GM23338 (cell line): ENCODE measurements around the gene SLC66A2. TPM values are rescaled to one million over a fixed set of nuclear protein-coding genes. Genes with fewer than 3 reads are reported as not detected.

Source experiments
- ATAC-seq: fragments of 200-7000 bp; cut with Tn5 transposase; 3 replicates; pipeline ENCODE4 v1.9.1; 2020
- DNase-seq: peaks from one replicate; pipeline ENCODE4 v3.0.0-alpha.2; 2015; ENCODE audit warnings: low spot score
- H2AFZ ChIP-seq: fragments of 200-600 bp; sonication (generic); 2 replicates; pipeline ENCODE4 v1.8.0; 2016; ENCODE audit warnings: antibody characterized with exemption, mild to moderate bottlenecking, moderate library complexity
- H3F3A ChIP-seq: fragments of 200-600 bp; sonication (generic); replicated peaks from 2 replicates; pipeline ENCODE4 v1.8.0; 2017; ENCODE audit warnings: antibody characterized with exemption, mixed run types, low read depth
- H3K27ac ChIP-seq: fragments of 200-600 bp; sonication (generic); 2 replicates; pipeline ENCODE4 v1.6.1; 2016; ENCODE audit warnings: low read depth
- H3K27me3 ChIP-seq: fragments of 200-600 bp; sonication (generic); 2 replicates; pipeline ENCODE4 v1.8.0; 2016; ENCODE audit warnings: mild to moderate bottlenecking, mixed run types, moderate library complexity; ENCODE audit not compliant: insufficient read depth
- H3K36me3 ChIP-seq: fragments of 200-600 bp; sonication (generic); 2 replicates; pipeline ENCODE4 v1.8.0; 2016; ENCODE audit warnings: mild to moderate bottlenecking; ENCODE audit not compliant: insufficient read depth
- H3K4me1 ChIP-seq: fragments of 200-600 bp; sonication (generic); 2 replicates; pipeline ENCODE4 v1.8.0; 2016; ENCODE audit warnings: mild to moderate bottlenecking, moderate library complexity; ENCODE audit not compliant: insufficient read depth
- H3K4me2 ChIP-seq: fragments of 200-600 bp; sonication (generic); 2 replicates; pipeline ENCODE4 v1.7.1; 2017; ENCODE audit warnings: mixed run types
- H3K4me3 ChIP-seq: fragments of 200-600 bp; sonication (generic); 2 replicates; pipeline ENCODE4 v1.6.1; 2016; ENCODE audit warnings: mixed run types
- H3K79me2 ChIP-seq: fragments of 200-600 bp; sonication (generic); replicated peaks from 2 replicates; pipeline ENCODE4 v1.8.0; 2017; ENCODE audit warnings: mild to moderate bottlenecking; ENCODE audit not compliant: insufficient read depth
- H3K9me2 ChIP-seq: fragments of 200-600 bp; sonication (generic); 2 replicates; pipeline ENCODE4 v1.8.0; 2017; ENCODE audit not compliant: insufficient read depth
- H4K20me1 ChIP-seq: fragments of 200-600 bp; sonication (generic); replicated peaks from 2 replicates; pipeline ENCODE4 v1.8.0; 2017; ENCODE audit warnings: mild to moderate bottlenecking; ENCODE audit not compliant: insufficient read depth
- H3K27ac Mint-ChIP-seq: 2 replicates; pipeline ENCODE4 v1.8.0; 2020; ENCODE audit warnings: inconsistent platforms, mild to moderate bottlenecking, moderate library complexity, mixed read lengths
- H3K27me3 Mint-ChIP-seq: 3 replicates; pipeline ENCODE4 v1.8.0; 2022; ENCODE audit warnings: low read depth, mild to moderate bottlenecking, moderate library complexity, mixed read lengths, inconsistent platforms; ENCODE audit not compliant: insufficient read depth, poor library complexity
- H3K36me3 Mint-ChIP-seq: 3 replicates; pipeline ENCODE4 v1.8.0; 2021; ENCODE audit warnings: low read depth, mild to moderate bottlenecking, inconsistent platforms, moderate library complexity, mixed read lengths
- H3K4me1 Mint-ChIP-seq: 3 replicates; pipeline ENCODE4 v1.8.0; 2020; ENCODE audit warnings: mild to moderate bottlenecking, inconsistent platforms, mixed read lengths
- H3K4me3 Mint-ChIP-seq: 3 replicates; pipeline ENCODE4 v1.8.0; 2021; ENCODE audit warnings: moderate library complexity, mild to moderate bottlenecking, inconsistent platforms, mixed read lengths
- H3K9me3 Mint-ChIP-seq: 3 replicates; pipeline ENCODE4 v1.8.0; 2020; ENCODE audit warnings: moderate library complexity, mild to moderate bottlenecking, inconsistent platforms, mixed read lengths
- CREB1 ChIP-seq: fragments of 250-450 bp; sonication (Bioruptor Pico); IDR thresholded peaks from 2 replicates; pipeline ENCODE4 v1.5.0; 2020; ENCODE audit warnings: low read depth, mild to moderate bottlenecking, moderate library complexity
- EZH2 ChIP-seq: fragments of 200-600 bp; sonication (generic); IDR thresholded peaks from one replicate; pipeline ENCODE4 v1.8.0; 2017; ENCODE audit warnings: antibody characterized with exemption, mild to moderate bottlenecking, low read depth; ENCODE audit not compliant: unreplicated experiment
- EZH2phosphoT487 ChIP-seq: fragments of 200-600 bp; sonication (generic); IDR thresholded peaks from one replicate; pipeline ENCODE4 v1.8.1; 2018; ENCODE audit warnings: antibody characterized with exemption; ENCODE audit not compliant: unreplicated experiment
- JUNB ChIP-seq: IDR thresholded peaks from one replicate; pipeline ENCODE4 v1.6.1; 2016; ENCODE audit warnings: antibody characterized with exemption; ENCODE audit not compliant: unreplicated experiment
- NANOG ChIP-seq: IDR thresholded peaks from 2 replicates; pipeline ENCODE4 v1.6.1; 2016; ENCODE audit warnings: antibody characterized with exemption, borderline replicate concordance
- POLR2AphosphoS5 ChIP-seq: IDR thresholded peaks from 2 replicates; pipeline ENCODE4 v1.6.1; 2016; ENCODE audit warnings: antibody characterized with exemption, low read depth
- STAT1 ChIP-seq: IDR thresholded peaks from one replicate; pipeline ENCODE4 v1.6.1; 2016; ENCODE audit warnings: antibody characterized with exemption; ENCODE audit not compliant: unreplicated experiment
- ZNF114 ChIP-seq: fragments of 250-450 bp; sonication (Bioruptor Pico); IDR thresholded peaks from 2 replicates; pipeline ENCODE4 v1.5.0; 2020; ENCODE audit warnings: mild to moderate bottlenecking, moderate library complexity
- ZNF331 ChIP-seq: fragments of 250-450 bp; sonication (Bioruptor Pico); IDR thresholded peaks from 2 replicates; pipeline ENCODE4 v1.5.0; 2020; ENCODE audit warnings: low read depth, mild to moderate bottlenecking, moderate library complexity
- polyA plus RNA-seq: library from polyadenylated mRNA; unstranded; fragments of >200 nt; fragmentation: Nextera tagmentation; extraction: Ambion mirVana; gene quantifications from 2 replicates; pipeline ENCODE4 v1.2.1, GENCODE V29; 2016
- total RNA-seq: library from RNA; depleted of rRNA; stranded (reverse); fragments of >200 nt; shearing (Covaris generic); gene quantifications from 2 replicates; pipeline ENCODE4 v1.2.3, GENCODE V29; 2014
- TF ChIP-seq, protein P1 (sequence below): IDR thresholded peaks from 2 replicates; pipeline ENCODE4 v1.6.1; 2016; ENCODE audit warnings: antibody characterized with exemption
- TF ChIP-seq, protein P2 (sequence below), 2 experiments: fragments of 200-600 bp in 1 of 2; sonication (generic) in 1 of 2; conservative IDR thresholded peaks; 2 replicates each; pipeline versions ENCODE4 v1.5.1 to v1.6.1; 2016 to 2017; ENCODE audit warnings: antibody characterized with exemption in 2 of 2, low read depth in 2 of 2, mild to moderate bottlenecking in 2 of 2, moderate library complexity in 1 of 2
- TF ChIP-seq, protein P3 (sequence below): IDR thresholded peaks from one replicate; pipeline ENCODE4 v1.6.1; 2018; ENCODE audit warnings: antibody characterized with exemption; ENCODE audit not compliant: unreplicated experiment
- TF ChIP-seq, protein P4 (sequence below): fragments of 250-450 bp; sonication (Bioruptor Pico); IDR thresholded peaks from 2 replicates; pipeline ENCODE4 v1.5.0; 2020; ENCODE audit warnings: mild to moderate bottlenecking, moderate library complexity

The SLC66A2 gene
- total and polyA plus RNA-seq, 2 experiments from 2014 or later: 4.0 to 18.1 TPM

DNA sequence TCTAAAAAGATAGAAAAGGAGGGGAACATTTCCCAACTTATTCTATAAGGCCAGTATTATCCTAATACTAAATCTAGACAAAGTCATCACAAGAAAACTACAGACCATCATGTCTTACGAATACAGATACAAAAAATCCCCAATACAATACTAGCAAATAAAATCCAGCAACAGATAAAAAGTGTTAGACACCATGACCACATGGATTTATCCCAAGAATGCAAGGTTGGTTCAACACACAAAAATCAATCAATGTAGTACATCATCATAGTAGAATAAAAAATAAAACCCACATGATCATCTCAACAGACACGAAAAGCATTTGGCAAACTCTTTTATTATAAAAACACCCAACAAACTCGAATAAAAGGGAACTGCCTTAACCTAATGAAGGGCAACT, 18.5 kb downstream of the SLC66A2 start:
- H3K4me1 ChIP-seq: 0 out of 2 replicates have a peak, but pooled peaks cover 3% of the 10 kb centered on the region
- Mint-ChIP-seq H3K4me1 (no peaks in the 10 kb centered on the region; the same call in 2 of the 3 replicates), H3K9me3 (peaks cover 26% of the 10 kb centered on the region), H3K27me3 (peaks cover 4% of the 10 kb centered on the region), H3K36me3 (peaks cover 27% of the 10 kb centered on the region), H3K27ac (no peak overlapping the region), H3K4me3 (no peak overlapping the region)
- peaks cover 4% of the 10 kb centered on the region; the same call in 1 of the 2 replicates for H3K36me3 ChIP-seq
- H3K4me3 ChIP-seq: no peak overlapping the region
- H3K4me2 ChIP-seq: no peak overlapping the region
- H4K20me1 ChIP-seq: peaks cover 5% of the 10 kb centered on the region; the same call in 1 of the 2 replicates
- no peaks in the 10 kb centered on the region for H3K9me2 ChIP-seq
- no peak overlapping the region for H3K27ac ChIP-seq
- no peak for DNase-seq
- TF ChIP-seq CREB1 (CRISPR knock-in tag) (no peak), POLR2AphosphoS5 (no peak), ZNF114 (CRISPR knock-in tag) (no peak), EZH2 (no peak), EZH2phosphoT487 (no peak), ZNF331 (CRISPR knock-in tag) (no peak), NANOG (no peak), JUNB (no peak), STAT1 (no peak)
- TF ChIP-seq, protein P1, sequence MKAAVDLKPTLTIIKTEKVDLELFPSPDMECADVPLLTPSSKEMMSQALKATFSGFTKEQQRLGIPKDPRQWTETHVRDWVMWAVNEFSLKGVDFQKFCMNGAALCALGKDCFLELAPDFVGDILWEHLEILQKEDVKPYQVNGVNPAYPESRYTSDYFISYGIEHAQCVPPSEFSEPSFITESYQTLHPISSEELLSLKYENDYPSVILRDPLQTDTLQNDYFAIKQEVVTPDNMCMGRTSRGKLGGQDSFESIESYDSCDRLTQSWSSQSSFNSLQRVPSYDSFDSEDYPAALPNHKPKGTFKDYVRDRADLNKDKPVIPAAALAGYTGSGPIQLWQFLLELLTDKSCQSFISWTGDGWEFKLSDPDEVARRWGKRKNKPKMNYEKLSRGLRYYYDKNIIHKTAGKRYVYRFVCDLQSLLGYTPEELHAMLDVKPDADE: no peak
- TF ChIP-seq, protein P2, sequence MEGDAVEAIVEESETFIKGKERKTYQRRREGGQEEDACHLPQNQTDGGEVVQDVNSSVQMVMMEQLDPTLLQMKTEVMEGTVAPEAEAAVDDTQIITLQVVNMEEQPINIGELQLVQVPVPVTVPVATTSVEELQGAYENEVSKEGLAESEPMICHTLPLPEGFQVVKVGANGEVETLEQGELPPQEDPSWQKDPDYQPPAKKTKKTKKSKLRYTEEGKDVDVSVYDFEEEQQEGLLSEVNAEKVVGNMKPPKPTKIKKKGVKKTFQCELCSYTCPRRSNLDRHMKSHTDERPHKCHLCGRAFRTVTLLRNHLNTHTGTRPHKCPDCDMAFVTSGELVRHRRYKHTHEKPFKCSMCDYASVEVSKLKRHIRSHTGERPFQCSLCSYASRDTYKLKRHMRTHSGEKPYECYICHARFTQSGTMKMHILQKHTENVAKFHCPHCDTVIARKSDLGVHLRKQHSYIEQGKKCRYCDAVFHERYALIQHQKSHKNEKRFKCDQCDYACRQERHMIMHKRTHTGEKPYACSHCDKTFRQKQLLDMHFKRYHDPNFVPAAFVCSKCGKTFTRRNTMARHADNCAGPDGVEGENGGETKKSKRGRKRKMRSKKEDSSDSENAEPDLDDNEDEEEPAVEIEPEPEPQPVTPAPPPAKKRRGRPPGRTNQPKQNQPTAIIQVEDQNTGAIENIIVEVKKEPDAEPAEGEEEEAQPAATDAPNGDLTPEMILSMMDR (conservative IDR thresholded peaks at IDR 0.05; ENCODE audit: low read depth in 2 of 2): no peak
- TF ChIP-seq, protein P3, sequence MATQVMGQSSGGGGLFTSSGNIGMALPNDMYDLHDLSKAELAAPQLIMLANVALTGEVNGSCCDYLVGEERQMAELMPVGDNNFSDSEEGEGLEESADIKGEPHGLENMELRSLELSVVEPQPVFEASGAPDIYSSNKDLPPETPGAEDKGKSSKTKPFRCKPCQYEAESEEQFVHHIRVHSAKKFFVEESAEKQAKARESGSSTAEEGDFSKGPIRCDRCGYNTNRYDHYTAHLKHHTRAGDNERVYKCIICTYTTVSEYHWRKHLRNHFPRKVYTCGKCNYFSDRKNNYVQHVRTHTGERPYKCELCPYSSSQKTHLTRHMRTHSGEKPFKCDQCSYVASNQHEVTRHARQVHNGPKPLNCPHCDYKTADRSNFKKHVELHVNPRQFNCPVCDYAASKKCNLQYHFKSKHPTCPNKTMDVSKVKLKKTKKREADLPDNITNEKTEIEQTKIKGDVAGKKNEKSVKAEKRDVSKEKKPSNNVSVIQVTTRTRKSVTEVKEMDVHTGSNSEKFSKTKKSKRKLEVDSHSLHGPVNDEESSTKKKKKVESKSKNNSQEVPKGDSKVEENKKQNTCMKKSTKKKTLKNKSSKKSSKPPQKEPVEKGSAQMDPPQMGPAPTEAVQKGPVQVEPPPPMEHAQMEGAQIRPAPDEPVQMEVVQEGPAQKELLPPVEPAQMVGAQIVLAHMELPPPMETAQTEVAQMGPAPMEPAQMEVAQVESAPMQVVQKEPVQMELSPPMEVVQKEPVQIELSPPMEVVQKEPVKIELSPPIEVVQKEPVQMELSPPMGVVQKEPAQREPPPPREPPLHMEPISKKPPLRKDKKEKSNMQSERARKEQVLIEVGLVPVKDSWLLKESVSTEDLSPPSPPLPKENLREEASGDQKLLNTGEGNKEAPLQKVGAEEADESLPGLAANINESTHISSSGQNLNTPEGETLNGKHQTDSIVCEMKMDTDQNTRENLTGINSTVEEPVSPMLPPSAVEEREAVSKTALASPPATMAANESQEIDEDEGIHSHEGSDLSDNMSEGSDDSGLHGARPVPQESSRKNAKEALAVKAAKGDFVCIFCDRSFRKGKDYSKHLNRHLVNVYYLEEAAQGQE: no peak
- TF ChIP-seq, protein P4, sequence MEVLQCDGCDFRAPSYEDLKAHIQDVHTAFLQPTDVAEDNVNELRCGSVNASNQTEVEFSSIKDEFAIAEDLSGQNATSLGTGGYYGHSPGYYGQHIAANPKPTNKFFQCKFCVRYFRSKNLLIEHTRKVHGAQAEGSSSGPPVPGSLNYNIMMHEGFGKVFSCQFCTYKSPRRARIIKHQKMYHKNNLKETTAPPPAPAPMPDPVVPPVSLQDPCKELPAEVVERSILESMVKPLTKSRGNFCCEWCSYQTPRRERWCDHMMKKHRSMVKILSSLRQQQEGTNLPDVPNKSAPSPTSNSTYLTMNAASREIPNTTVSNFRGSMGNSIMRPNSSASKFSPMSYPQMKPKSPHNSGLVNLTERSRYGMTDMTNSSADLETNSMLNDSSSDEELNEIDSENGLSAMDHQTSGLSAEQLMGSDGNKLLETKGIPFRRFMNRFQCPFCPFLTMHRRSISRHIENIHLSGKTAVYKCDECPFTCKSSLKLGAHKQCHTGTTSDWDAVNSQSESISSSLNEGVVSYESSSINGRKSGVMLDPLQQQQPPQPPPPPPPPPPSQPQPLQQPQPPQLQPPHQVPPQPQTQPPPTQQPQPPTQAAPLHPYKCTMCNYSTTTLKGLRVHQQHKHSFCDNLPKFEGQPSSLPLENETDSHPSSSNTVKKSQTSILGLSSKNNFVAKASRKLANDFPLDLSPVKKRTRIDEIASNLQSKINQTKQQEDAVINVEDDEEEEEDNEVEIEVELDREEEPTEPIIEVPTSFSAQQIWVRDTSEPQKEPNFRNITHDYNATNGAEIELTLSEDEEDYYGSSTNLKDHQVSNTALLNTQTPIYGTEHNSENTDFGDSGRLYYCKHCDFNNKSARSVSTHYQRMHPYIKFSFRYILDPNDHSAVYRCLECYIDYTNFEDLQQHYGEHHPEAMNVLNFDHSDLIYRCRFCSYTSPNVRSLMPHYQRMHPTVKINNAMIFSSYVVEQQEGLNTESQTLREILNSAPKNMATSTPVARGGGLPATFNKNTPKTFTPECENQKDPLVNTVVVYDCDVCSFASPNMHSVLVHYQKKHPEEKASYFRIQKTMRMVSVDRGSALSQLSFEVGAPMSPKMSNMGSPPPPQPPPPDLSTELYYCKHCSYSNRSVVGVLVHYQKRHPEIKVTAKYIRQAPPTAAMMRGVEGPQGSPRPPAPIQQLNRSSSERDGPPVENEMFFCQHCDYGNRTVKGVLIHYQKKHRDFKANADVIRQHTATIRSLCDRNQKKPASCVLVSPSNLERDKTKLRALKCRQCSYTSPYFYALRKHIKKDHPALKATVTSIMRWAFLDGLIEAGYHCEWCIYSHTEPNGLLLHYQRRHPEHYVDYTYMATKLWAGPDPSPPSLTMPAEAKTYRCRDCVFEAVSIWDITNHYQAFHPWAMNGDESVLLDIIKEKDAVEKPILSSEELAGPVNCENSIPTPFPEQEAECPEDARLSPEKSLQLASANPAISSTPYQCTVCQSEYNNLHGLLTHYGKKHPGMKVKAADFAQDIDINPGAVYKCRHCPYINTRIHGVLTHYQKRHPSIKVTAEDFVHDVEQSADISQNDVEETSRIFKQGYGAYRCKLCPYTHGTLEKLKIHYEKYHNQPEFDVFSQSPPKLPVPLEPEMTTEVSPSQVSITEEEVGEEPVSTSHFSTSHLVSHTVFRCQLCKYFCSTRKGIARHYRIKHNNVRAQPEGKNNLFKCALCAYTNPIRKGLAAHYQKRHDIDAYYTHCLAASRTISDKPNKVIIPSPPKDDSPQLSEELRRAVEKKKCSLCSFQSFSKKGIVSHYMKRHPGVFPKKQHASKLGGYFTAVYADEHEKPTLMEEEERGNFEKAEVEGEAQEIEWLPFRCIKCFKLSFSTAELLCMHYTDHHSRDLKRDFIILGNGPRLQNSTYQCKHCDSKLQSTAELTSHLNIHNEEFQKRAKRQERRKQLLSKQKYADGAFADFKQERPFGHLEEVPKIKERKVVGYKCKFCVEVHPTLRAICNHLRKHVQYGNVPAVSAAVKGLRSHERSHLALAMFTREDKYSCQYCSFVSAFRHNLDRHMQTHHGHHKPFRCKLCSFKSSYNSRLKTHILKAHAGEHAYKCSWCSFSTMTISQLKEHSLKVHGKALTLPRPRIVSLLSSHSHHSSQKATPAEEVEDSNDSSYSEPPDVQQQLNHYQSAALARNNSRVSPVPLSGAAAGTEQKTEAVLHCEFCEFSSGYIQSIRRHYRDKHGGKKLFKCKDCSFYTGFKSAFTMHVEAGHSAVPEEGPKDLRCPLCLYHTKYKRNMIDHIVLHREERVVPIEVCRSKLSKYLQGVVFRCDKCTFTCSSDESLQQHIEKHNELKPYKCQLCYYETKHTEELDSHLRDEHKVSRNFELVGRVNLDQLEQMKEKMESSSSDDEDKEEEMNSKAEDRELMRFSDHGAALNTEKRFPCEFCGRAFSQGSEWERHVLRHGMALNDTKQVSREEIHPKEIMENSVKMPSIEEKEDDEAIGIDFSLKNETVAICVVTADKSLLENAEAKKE (CRISPR knock-in tag): no peak
- peaks cover 17% of the 10 kb centered on the region for H3K79me2 ChIP-seq
- H3K27me3 ChIP-seq: no peaks in the 10 kb centered on the region
- no peaks in the 10 kb centered on the region for H3F3A ChIP-seq
- ATAC-seq: no peak
- no peak overlapping the region for H2AFZ ChIP-seq
